Activated CD8-positive, alpha-beta memory T cell treated with anti-CD3 and anti-CD28 coated beads for 4 hours (primary cell): ENCODE data around the gene TOM1.

Experiments used
- DNase-seq, 2 donors: peaks; one replicate each; pipeline ENCODE4 v3.0.0-alpha.2; 2020; ENCODE audit warnings: low read depth in 2 of 2

TOM1 gene

GRCh38 chr22:35299673-35300499 is at the start of gene TOM1:
Gene TOM1 (plus strand): TSS chr22:35299894. CDS start chr22:35299929, 35 bp downstream.
- peak; percentile 92 to 95 for DNase-seq

GRCh38 chr22:35250156-35250555 is 49.5 kb upstream of the TOM1 start:
- no peak for DNase-seq

- no peak for DNase-seq
Observed at GRCh38 chr22:35253946-35254345, 45.7 kb upstream of the TOM1 start.

GRCh38 chr22:35257002-35257320 is 42.7 kb upstream of the TOM1 start:
- no peak for DNase-seq

- peak; percentile 77 for DNase-seq
Observed at GRCh38 chr22:35257321-35258190, 42.1 kb upstream of the TOM1 start, which contains the start of gene HMGXB4. Gene HMGXB4 (plus strand): TSS chr22:35257493. CDS start chr22:35262391, 4,898 bp downstream.

GRCh38 chr22:35258191-35258988 is 41.3 kb upstream of the TOM1 start:
- DNase-seq: no peak

GRCh38 chr22:35264986-35265385 is 34.7 kb upstream of the TOM1 start:
- DNase-seq: no peak

GRCh38 chr22:35266277-35266676 is 33.4 kb upstream of the TOM1 start:
- DNase-seq: no peak

- no peak for DNase-seq
Observed at GRCh38 chr22:35269630-35270029, 30.1 kb upstream of the TOM1 start.

- DNase-seq: no peak
Observed at GRCh38 chr22:35274154-35274871, 25.4 kb upstream of the TOM1 start.

GRCh38 chr22:35275580-35275979 is 24.1 kb upstream of the TOM1 start:
- no peak for DNase-seq

- DNase-seq: no peak
Observed at GRCh38 chr22:35276019-35276418, 23.7 kb upstream of the TOM1 start.

GRCh38 chr22:35288116-35288515 is 11.6 kb upstream of the TOM1 start:
- no peak for DNase-seq

GRCh38 chr22:35292786-35293185 is 6.9 kb upstream of the TOM1 start:
- DNase-seq: no peak

- DNase-seq: no peak
Observed at GRCh38 chr22:35296051-35296450, 3.6 kb upstream of the TOM1 start.

- no peak for DNase-seq
Observed at GRCh38 chr22:35299217-35299672, 449 bp upstream of the TOM1 start.

- DNase-seq: no peak
Observed at GRCh38 chr22:35301372-35301874, 1.7 kb downstream of the TOM1 start.

GRCh38 chr22:35303029-35303624 is 3.4 kb downstream of the TOM1 start:
- DNase-seq: no peak

GRCh38 chr22:35305525-35306070 is 5.9 kb downstream of the TOM1 start:
- no peak for DNase-seq

- DNase-seq: no peak
Observed at GRCh38 chr22:35306350-35306967, 6.8 kb downstream of the TOM1 start.
